Transverse colon (tissue), 4 donors: ENCODE measurements around the gene OXLD1.
"Not testable (repeated sequence)": the region's sequence is repeated elsewhere in the genome, so short reads cannot be mapped to it uniquely, and the experiment has no call there.

ENCODE experiments used
- CTCF ChIP-seq, 5 experiments: fragments of 200-600 bp in 3 of 5; fragments of 450-650 bp in 2 of 5; sonication (generic) in 3 of 5; IDR thresholded peaks; 1 replicate in 2 of 5; 2 replicates in 3 of 5; pipeline ENCODE4 v1.5.1; 2016 to 2017; ENCODE audit warnings: antibody characterized with exemption in 5 of 5, inconsistent platforms in 3 of 5, mild to moderate bottlenecking in 2 of 5, moderate library complexity in 1 of 5
- EP300 ChIP-seq: sonication (generic); formaldehyde crosslinking; IDR thresholded peaks from one replicate; pipeline ENCODE4 v1.6.1; 2017; ENCODE audit warnings: antibody characterized with exemption, low read depth
- POLR2A ChIP-seq: fragments of 450-650 bp; IDR thresholded peaks from one replicate; pipeline ENCODE4 v1.6.1; 2016; ENCODE audit warnings: antibody characterized with exemption, mild to moderate bottlenecking, moderate library complexity
- POLR2AphosphoS5 ChIP-seq, 3 donors: sonication (generic); formaldehyde crosslinking; IDR thresholded peaks; one replicate each; pipeline ENCODE4 v1.6.1; 2016; ENCODE audit warnings: antibody characterized with exemption in 3 of 3

- TF ChIP-seq EP300; POLR2A; CTCF (IDR thresholded peaks at IDR 0.05); POLR2AphosphoS5 (IDR thresholded peaks at IDR 0.05): not testable (repeated sequence)
Observed at GRCh38 chr17:81618307-81618706, 48.1 kb downstream of the OXLD1 start.
